Activated naive CD4-positive, alpha-beta T cell treated with anti-CD3 and anti-CD28 coated beads, Interleukin-2, amount 10 ng/mL, durations not matched to agents 7 days and 5 days (primary cell): ENCODE results near the gene ATP1A1.

Source experiments
- CTCF ChIA-PET: fragments of 350-600 bp; sonication (Branson Sonifier 250); formaldehyde crosslinking; loops from one replicate; lab custom pipeline; 2021; ENCODE audit warnings: antibody characterized with exemption; lab: Charles Lee
- DNase-seq: peaks from one replicate; pipeline ENCODE4 v3.0.0-alpha.2; 2020
- H3K27ac Mint-ChIP-seq: one replicate; pipeline ENCODE4 v1.8.0; 2021; ENCODE audit warnings: mild to moderate bottlenecking, moderate library complexity, mixed read lengths
- H3K27me3 Mint-ChIP-seq: one replicate; pipeline ENCODE4 v1.8.0; 2021; ENCODE audit warnings: mild to moderate bottlenecking, mixed read lengths
- H3K36me3 Mint-ChIP-seq: one replicate; pipeline ENCODE4 v1.8.0; 2021; ENCODE audit warnings: mixed read lengths
- H3K4me1 Mint-ChIP-seq: one replicate; pipeline ENCODE4 v1.8.0; 2021; ENCODE audit warnings: mixed read lengths
- H3K4me3 Mint-ChIP-seq: one replicate; pipeline ENCODE4 v1.8.0; 2021; ENCODE audit warnings: mild to moderate bottlenecking, moderate library complexity, mixed read lengths
- H3K9me3 Mint-ChIP-seq: one replicate; pipeline ENCODE4 v1.8.0; 2021; ENCODE audit warnings: mixed read lengths

The ATP1A1 gene

GRCh38 chr1:116412898-116413297, 39.9 kb downstream of the ATP1A1 start:
- no peaks in the 10 kb centered on the region for H3K9me3 Mint-ChIP-seq
- DNase-seq = no peak
- H3K4me1 Mint-ChIP-seq = peaks cover 36% of the 10 kb centered on the region
- peaks cover 19% of the 10 kb centered on the region for H3K36me3 Mint-ChIP-seq
- no peaks in the 10 kb centered on the region for H3K27me3 Mint-ChIP-seq
- H3K4me3 Mint-ChIP-seq = no peak overlapping the region
- CTCF ChIA-PET = no interaction called here
- H3K27ac Mint-ChIP-seq = no peak overlapping the region

GRCh38 chr1:116413414-116413813, 40.4 kb downstream of the ATP1A1 start:
- Mint-ChIP-seq H3K4me1 (peaks cover 38% of the 10 kb centered on the region), H3K4me3 (no peak overlapping the region), H3K27me3 (no peaks in the 10 kb centered on the region), H3K36me3 (peaks cover 15% of the 10 kb centered on the region), H3K27ac (no peak overlapping the region), H3K9me3 (no peaks in the 10 kb centered on the region)
- CTCF ChIA-PET = no interaction called here
- DNase-seq = no peak

- Mint-ChIP-seq H3K27me3 (no peaks in the 10 kb centered on the region), H3K4me1 (peaks cover 45% of the 10 kb centered on the region), H3K36me3 (peaks cover 15% of the 10 kb centered on the region), H3K4me3 (no peak overlapping the region), H3K27ac (no peak overlapping the region), H3K9me3 (no peaks in the 10 kb centered on the region)
- no peak for DNase-seq
- CTCF ChIA-PET = no interaction called here
These were observed 41.3 kb downstream of the ATP1A1 start for GRCh38 chr1:116414364-116414763.

- CTCF ChIA-PET = no interaction called here
These were observed 42.2 kb downstream of the ATP1A1 start for GRCh38 chr1:116415200-116415698.

GRCh38 chr1:116415699-116416533, 42.9 kb downstream of the ATP1A1 start:
- Mint-ChIP-seq H3K27me3 (peaks cover 5% of the 10 kb centered on the region), H3K4me1 (peaks cover 57% of the 10 kb centered on the region), H3K27ac (no peak overlapping the region), H3K9me3 (no peaks in the 10 kb centered on the region), H3K4me3 (no peak overlapping the region), H3K36me3 (peaks cover 15% of the 10 kb centered on the region)
- DNase-seq = no peak
- CTCF ChIA-PET = interaction anchor here (1.7 kb wide), 1 partner anchor 20 kb away, joined by 3 read pairs; no protein-coding TSS in a partner anchor

More at GRCh38 chr1:116415200-116415698, 42.2 kb downstream of the ATP1A1 start:
- no peaks in the 10 kb centered on the region for H3K9me3 Mint-ChIP-seq
- H3K4me1 Mint-ChIP-seq = peaks cover 51% of the 10 kb centered on the region
- no peak overlapping the region for H3K27ac Mint-ChIP-seq
- H3K27me3 Mint-ChIP-seq = no peaks in the 10 kb centered on the region
- no peak overlapping the region for H3K4me3 Mint-ChIP-seq
- DNase-seq = no peak
- peaks cover 15% of the 10 kb centered on the region for H3K36me3 Mint-ChIP-seq

- H3K27me3 Mint-ChIP-seq = peaks cover 5% of the 10 kb centered on the region
- H3K4me1 Mint-ChIP-seq = peaks cover 57% of the 10 kb centered on the region
- H3K4me3 Mint-ChIP-seq = peak overlapping the region; percentile 88
- H3K36me3 Mint-ChIP-seq = peaks cover 15% of the 10 kb centered on the region
- DNase-seq = no peak
- CTCF ChIA-PET = interaction anchor here (0.8 to 1.7 kb wide), 4 partner anchors 18 to 276 kb away, joined by 3 read pairs; no protein-coding TSS in a partner anchor
- no peaks in the 10 kb centered on the region for H3K9me3 Mint-ChIP-seq
- no peak overlapping the region for H3K27ac Mint-ChIP-seq
These were observed 43.9 kb downstream of the ATP1A1 start for GRCh38 chr1:116416854-116417513.

GRCh38 chr1:116417678-116418077, 44.6 kb downstream of the ATP1A1 start:
- Mint-ChIP-seq H3K27ac (peak overlapping the region; percentile 91), H3K4me1 (peaks cover 57% of the 10 kb centered on the region), H3K36me3 (peaks cover 15% of the 10 kb centered on the region), H3K9me3 (no peaks in the 10 kb centered on the region), H3K27me3 (peaks cover 9% of the 10 kb centered on the region), H3K4me3 (peak overlapping the region; percentile 88)
- DNase-seq = no peak
- CTCF ChIA-PET = interaction anchor here (0.6 to 1.6 kb wide), 5 partner anchors 31 to 307 kb away, joined by 3 to 8 read pairs (median 3); no protein-coding TSS in a partner anchor

GRCh38 chr1:116418091-116418830, 45.2 kb downstream of the ATP1A1 start:
- H3K4me3 Mint-ChIP-seq = peak overlapping the region; percentile 88
- H3K27ac Mint-ChIP-seq = peak overlapping the region; percentile 91
- H3K9me3 Mint-ChIP-seq = no peaks in the 10 kb centered on the region
- CTCF ChIA-PET = interaction anchor here (0.6 to 1.6 kb wide), 3 partner anchors 67 to 306 kb away, joined by 3 to 8 read pairs (median 3); no protein-coding TSS in a partner anchor
- peaks cover 14% of the 10 kb centered on the region for H3K27me3 Mint-ChIP-seq
- peak; percentile 91 for DNase-seq
- H3K36me3 Mint-ChIP-seq = peaks cover 14% of the 10 kb centered on the region
- peaks cover 53% of the 10 kb centered on the region for H3K4me1 Mint-ChIP-seq

- no peak overlapping the region for H3K4me3 Mint-ChIP-seq
- peaks cover 44% of the 10 kb centered on the region for H3K4me1 Mint-ChIP-seq
- no peak for DNase-seq
- H3K27me3 Mint-ChIP-seq = peaks cover 23% of the 10 kb centered on the region
- CTCF ChIA-PET = interaction anchor here (1.1 to 1.7 kb wide), 2 partner anchors 67 to 281 kb away, joined by 4 to 5 read pairs; no protein-coding TSS in a partner anchor
- H3K27ac Mint-ChIP-seq = no peak overlapping the region
- peaks cover 8% of the 10 kb centered on the region for H3K36me3 Mint-ChIP-seq
- H3K9me3 Mint-ChIP-seq = no peaks in the 10 kb centered on the region
These were observed 47.6 kb downstream of the ATP1A1 start for GRCh38 chr1:116420417-116421200.

- no peak overlapping the region for H3K4me3 Mint-ChIP-seq
- no peaks in the 10 kb centered on the region for H3K36me3 Mint-ChIP-seq
- no peak for DNase-seq
- H3K9me3 Mint-ChIP-seq = no peaks in the 10 kb centered on the region
- H3K27ac Mint-ChIP-seq = no peak overlapping the region
- H3K4me1 Mint-ChIP-seq = peaks cover 11% of the 10 kb centered on the region
- CTCF ChIA-PET = no interaction called here
- H3K27me3 Mint-ChIP-seq = peaks cover 27% of the 10 kb centered on the region
These were observed 51.4 kb downstream of the ATP1A1 start for GRCh38 chr1:116424438-116424837.

- Mint-ChIP-seq H3K27ac (no peak overlapping the region), H3K36me3 (no peaks in the 10 kb centered on the region), H3K4me3 (no peak overlapping the region), H3K9me3 (no peaks in the 10 kb centered on the region), H3K4me1 (peaks cover 10% of the 10 kb centered on the region), H3K27me3 (peaks cover 32% of the 10 kb centered on the region)
- DNase-seq = no peak
- CTCF ChIA-PET = no interaction called here
These were observed 51.8 kb downstream of the ATP1A1 start for GRCh38 chr1:116424863-116425262.

GRCh38 chr1:116425987-116426386, 52.9 kb downstream of the ATP1A1 start:
- Mint-ChIP-seq H3K9me3 (no peaks in the 10 kb centered on the region), H3K4me1 (no peaks in the 10 kb centered on the region), H3K36me3 (no peaks in the 10 kb centered on the region), H3K27ac (no peak overlapping the region), H3K4me3 (no peak overlapping the region), H3K27me3 (peaks cover 32% of the 10 kb centered on the region)
- no peak for DNase-seq
- CTCF ChIA-PET = interaction anchor here (1.1 kb wide), 1 partner anchor 59 kb away, joined by 3 read pairs; no protein-coding TSS in a partner anchor

GRCh38 chr1:116426401-116426800, 53.4 kb downstream of the ATP1A1 start:
- Mint-ChIP-seq H3K27ac (no peak overlapping the region), H3K4me3 (no peak overlapping the region), H3K27me3 (peaks cover 32% of the 10 kb centered on the region), H3K4me1 (no peaks in the 10 kb centered on the region), H3K36me3 (no peaks in the 10 kb centered on the region), H3K9me3 (no peaks in the 10 kb centered on the region)
- DNase-seq = no peak
- CTCF ChIA-PET = interaction anchor here (1.1 kb wide), 1 partner anchor 59 kb away, joined by 3 read pairs; no protein-coding TSS in a partner anchor
